Testis (tissue), 3 donors: ENCODE measurements around the gene HCK. TPM values are rescaled to one million over a fixed set of nuclear protein-coding genes. Genes with fewer than 3 reads are reported as not detected.

Experiments used
- DNase-seq: peaks from one replicate; pipeline ENCODE4 v3.0.0-alpha.2; 2019
- H3K27ac ChIP-seq, 2 donors: fragments of 200-600 bp; sonication (generic); one replicate each; pipeline ENCODE4 v1.5.1; 2019
- H3K27me3 ChIP-seq: fragments of 200-600 bp; sonication (generic); one replicate; pipeline ENCODE4 v1.5.1; 2019
- H3K36me3 ChIP-seq: fragments of 200-600 bp; sonication (generic); one replicate; pipeline ENCODE4 v1.5.1; 2017; ENCODE audit warnings: low read depth; ENCODE audit errors: missing control alignments
- H3K4me1 ChIP-seq: fragments of 200-600 bp; sonication (generic); one replicate; pipeline ENCODE4 v1.5.1; 2019
- H3K4me3 ChIP-seq, 2 donors: fragments of 200-600 bp; sonication (generic); one replicate each; pipeline ENCODE4 v1.5.1; 2017 to 2019
- H3K9me3 ChIP-seq: fragments of 200-600 bp; sonication (generic); one replicate; pipeline ENCODE4 v1.5.1; 2017
- CTCF ChIP-seq, 3 experiments: fragments of 450-650 bp in 2 of 3; fragments of 200-600 bp in 1 of 3; sonication (generic) in 1 of 3; IDR thresholded peaks; one replicate each; pipeline ENCODE4 v1.5.1; 2016 to 2019; ENCODE audit warnings: antibody characterized with exemption in 3 of 3, mild to moderate bottlenecking in 2 of 3, moderate library complexity in 1 of 3
- POLR2A ChIP-seq: fragments of 450-650 bp; IDR thresholded peaks from one replicate; pipeline ENCODE4 v1.6.1; 2017; ENCODE audit warnings: antibody characterized with exemption, mild to moderate bottlenecking, moderate library complexity
- WGBS, 2 donors: methylation state at CpG; one replicate each; pipeline ENCODE4 v1.1.5; 2018; 5-methylcytosine and 5-hydroxymethylcytosine counted together
- intact Hi-C: fragments of 100-400 bp; cut with DNase I; formaldehyde crosslinking; loops from one replicate; pipeline ENCODE4 v1.15.1; 2023; ENCODE audit warnings: low total_unique reads
- polyA plus RNA-seq: library from polyadenylated mRNA; stranded (reverse); fragments of 350-450 nt; fragmentation: Illumina TruSeq; extraction: RNeasy Lipid Tissue Mini Kit (QIAGEN cat#74804); gene quantifications from one replicate; pipeline ENCODE4 v1.2.3, GENCODE V29; 2014; ENCODE audit warnings: low read depth, low replicate concordance; ENCODE audit not compliant: insufficient read depth
- total RNA-seq, 2 donors: library from RNA; depleted of rRNA; stranded (reverse); fragments of >200 nt; gene quantifications; one replicate each; pipeline ENCODE4 v1.2.3, GENCODE V29; 2016

Gene HCK
- total and polyA plus RNA-seq, 3 donors from 2014 or later = 1.3 to 8.9 (median 4.5) TPM

GRCh38 chr20:32141465-32141980 lies 89.5 kb downstream of the HCK start:
- H3K4me1 ChIP-seq = no peaks in the 10 kb centered on the region
- H3K36me3 ChIP-seq = no peaks in the 10 kb centered on the region
- no peak for DNase-seq
- no peak overlapping the region for H3K27ac ChIP-seq
- 87 to 92% methylated on average over 12 to 21 of the region's 21 CpGs for WGBS, 2 donors
- no peaks in the 10 kb centered on the region for H3K27me3 ChIP-seq
- H3K9me3 ChIP-seq = no peaks in the 10 kb centered on the region
- no peak overlapping the region for H3K4me3 ChIP-seq
- intact Hi-C loops = no loop called here
- TF ChIP-seq CTCF (IDR thresholded peaks at IDR 0.05) (no peak), POLR2A (no peak)

GRCh38 chr20:32142088-32142487 lies 90.0 kb downstream of the HCK start:
- Histone ChIP-seq H3K27ac (no peak overlapping the region), H3K27me3 (no peaks in the 10 kb centered on the region), H3K9me3 (no peaks in the 10 kb centered on the region), H3K36me3 (no peaks in the 10 kb centered on the region), H3K4me1 (no peaks in the 10 kb centered on the region), H3K4me3 (no peak overlapping the region)
- TF ChIP-seq CTCF (IDR thresholded peaks at IDR 0.05) (no peak), POLR2A (no peak)
- DNase-seq = no peak
- 91 to 94% methylated on average over 5 of the region's 5 CpGs for WGBS, 2 donors
- intact Hi-C loops = no loop called here

- no peaks in the 10 kb centered on the region for H3K9me3 ChIP-seq
- DNase-seq = no peak
- intact Hi-C loops = no loop called here
- H3K27me3 ChIP-seq = no peaks in the 10 kb centered on the region
- no peak overlapping the region for H3K27ac ChIP-seq
- H3K4me1 ChIP-seq = no peaks in the 10 kb centered on the region
- H3K36me3 ChIP-seq = no peaks in the 10 kb centered on the region
- no peak overlapping the region for H3K4me3 ChIP-seq
- TF ChIP-seq CTCF (IDR thresholded peaks at IDR 0.05) (no peak), POLR2A (no peak)
- 93 to 96% methylated on average over 12 to 15 of the region's 15 CpGs for WGBS, 2 donors
These were observed 90.9 kb downstream of the HCK start for GRCh38 chr20:32142991-32143390.

- Histone ChIP-seq H3K27ac (no peak overlapping the region), H3K36me3 (no peaks in the 10 kb centered on the region), H3K4me1 (no peaks in the 10 kb centered on the region), H3K27me3 (no peaks in the 10 kb centered on the region), H3K9me3 (no peaks in the 10 kb centered on the region), H3K4me3 (no peak overlapping the region)
- intact Hi-C loops = no loop called here
- TF ChIP-seq POLR2A (no peak), CTCF (IDR thresholded peaks at IDR 0.05) (no peak)
- 95% methylated on average over 8 of the region's 8 CpGs for WGBS, 2 donors
- no peak for DNase-seq
These were observed 93.0 kb downstream of the HCK start for GRCh38 chr20:32144898-32145662.
